Measurements from ENCODE around the gene SLC26A5.

DNA sequence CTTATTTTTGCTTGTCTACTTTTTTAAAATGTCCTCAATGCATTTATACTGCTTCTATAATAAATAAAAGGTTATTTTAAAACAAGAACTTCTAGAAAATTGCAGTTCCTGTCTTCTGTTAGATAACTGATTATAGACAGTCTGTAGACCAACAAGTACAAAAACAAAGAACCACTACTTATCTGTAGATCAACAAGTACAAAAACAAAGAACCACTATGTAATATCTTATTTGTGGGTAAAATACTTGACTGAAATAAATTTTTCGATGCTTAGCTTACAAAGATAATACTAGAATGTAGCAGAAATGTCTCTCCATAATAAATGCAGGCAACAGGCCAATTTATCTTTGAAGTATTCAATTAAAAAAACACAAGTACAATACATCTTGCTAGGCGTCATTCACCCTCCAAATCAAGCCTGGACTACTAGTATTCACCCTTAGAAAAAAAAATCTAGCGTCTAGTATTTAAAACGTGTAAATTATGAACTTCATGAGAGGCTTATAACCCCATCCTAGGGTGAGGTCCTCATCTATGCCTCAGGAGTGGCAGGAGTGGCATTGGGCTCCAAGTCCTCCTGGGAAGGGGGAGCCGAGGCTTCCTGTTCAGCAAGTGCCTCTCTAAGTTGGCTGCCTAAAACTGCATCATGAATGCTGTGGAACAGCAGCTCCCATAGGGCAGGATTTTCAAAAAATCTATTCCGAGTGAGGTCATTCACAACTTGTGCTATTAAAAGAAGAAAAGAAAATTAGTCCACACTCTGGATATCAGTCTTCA lies 72.0 kb downstream of the SLC26A5 start:
- TF ChIP-seq, protein P1, sequence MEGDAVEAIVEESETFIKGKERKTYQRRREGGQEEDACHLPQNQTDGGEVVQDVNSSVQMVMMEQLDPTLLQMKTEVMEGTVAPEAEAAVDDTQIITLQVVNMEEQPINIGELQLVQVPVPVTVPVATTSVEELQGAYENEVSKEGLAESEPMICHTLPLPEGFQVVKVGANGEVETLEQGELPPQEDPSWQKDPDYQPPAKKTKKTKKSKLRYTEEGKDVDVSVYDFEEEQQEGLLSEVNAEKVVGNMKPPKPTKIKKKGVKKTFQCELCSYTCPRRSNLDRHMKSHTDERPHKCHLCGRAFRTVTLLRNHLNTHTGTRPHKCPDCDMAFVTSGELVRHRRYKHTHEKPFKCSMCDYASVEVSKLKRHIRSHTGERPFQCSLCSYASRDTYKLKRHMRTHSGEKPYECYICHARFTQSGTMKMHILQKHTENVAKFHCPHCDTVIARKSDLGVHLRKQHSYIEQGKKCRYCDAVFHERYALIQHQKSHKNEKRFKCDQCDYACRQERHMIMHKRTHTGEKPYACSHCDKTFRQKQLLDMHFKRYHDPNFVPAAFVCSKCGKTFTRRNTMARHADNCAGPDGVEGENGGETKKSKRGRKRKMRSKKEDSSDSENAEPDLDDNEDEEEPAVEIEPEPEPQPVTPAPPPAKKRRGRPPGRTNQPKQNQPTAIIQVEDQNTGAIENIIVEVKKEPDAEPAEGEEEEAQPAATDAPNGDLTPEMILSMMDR (IDR thresholded peaks at IDR 0.05; ENCODE audit: borderline replicate concordance, extremely low read depth, low read length, poor library complexity, severe bottlenecking), result no peak
- no peak for TF ChIP-seq EZH2 (IDR thresholded peaks at IDR 0.05; ENCODE audit: borderline replicate concordance, low read depth, low read length, severe bottlenecking)

All from DND-41 (cell line).